ENCODE results near the gene REEP1.
A peak's percentile ranks its signal among the peaks of the same experiment; 100 is the strongest.

The REEP1 gene

DNA sequence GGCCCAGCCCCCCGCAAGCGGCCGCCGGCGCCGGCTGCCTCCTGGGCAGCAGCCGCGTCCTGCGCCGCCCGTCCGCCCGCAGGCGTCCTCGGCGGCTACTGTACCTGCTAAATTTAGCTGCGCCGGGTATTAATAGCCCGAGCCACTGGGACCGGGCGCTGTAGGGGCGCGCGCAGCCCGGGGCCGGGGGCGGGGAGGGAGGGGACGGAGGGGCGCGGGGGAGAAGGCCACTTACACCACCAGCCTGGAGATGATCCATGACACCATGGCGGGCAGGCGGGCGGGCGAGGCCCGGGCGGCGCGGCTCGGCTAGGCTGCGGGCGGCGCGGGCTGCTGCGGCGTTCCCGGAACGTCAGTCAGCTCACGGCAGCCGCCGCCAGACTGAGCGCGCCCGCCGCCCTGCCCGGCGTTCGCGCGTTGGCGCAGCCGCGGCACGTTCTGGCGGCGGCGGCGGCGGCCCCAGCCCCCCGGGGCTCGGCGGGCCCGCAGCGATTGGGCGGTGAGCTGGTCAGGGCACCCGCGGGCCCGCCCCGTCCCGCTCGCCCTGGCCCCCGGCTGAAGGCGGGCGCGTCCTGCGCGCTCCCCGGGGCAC, at the start of gene REEP1:
Gene REEP1 (minus strand): TSS at position 383 of the 592 bp plus-strand sequence. CDS start 116 bp downstream, at position 267.
- DNase-seq (ENCODE audit: low spot score): peak; percentile 57

GRCh38 chr2:86383844-86384243, 46.4 kb upstream of the REEP1 start:
- DNase-seq (ENCODE audit: low spot score): peak; percentile 20

- no peak for DNase-seq (ENCODE audit: low spot score)
Measured at GRCh38 chr2:86382698-86383097, 45.3 kb upstream of the REEP1 start.

DNA sequence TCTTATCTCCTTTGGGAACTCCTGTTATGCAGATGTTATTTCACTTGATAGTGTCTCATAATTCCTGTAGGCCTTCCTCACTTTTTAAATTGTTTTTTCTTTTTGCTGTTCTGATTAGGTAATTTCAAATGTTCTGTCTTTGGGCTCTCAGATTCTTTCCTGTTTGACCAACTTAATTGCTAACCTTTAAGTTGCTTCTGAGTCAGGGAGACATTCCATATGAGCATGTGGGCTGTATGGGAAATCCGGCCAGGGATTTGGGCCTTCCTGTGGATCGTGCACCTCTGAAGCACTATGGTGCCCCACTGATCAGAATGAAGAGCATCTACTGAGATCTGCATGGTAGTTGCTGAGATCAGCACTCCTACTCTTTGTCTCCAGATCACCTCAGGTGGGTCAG, 44.7 kb upstream of the REEP1 start:
- DNase-seq (ENCODE audit: low spot score): no peak

- no peak for DNase-seq (ENCODE audit: low spot score)
Measured at GRCh38 chr2:86378469-86378868, 41.0 kb upstream of the REEP1 start.

- DNase-seq (ENCODE audit: low spot score): no peak
Measured at GRCh38 chr2:86375623-86376022, 38.2 kb upstream of the REEP1 start.

DNA sequence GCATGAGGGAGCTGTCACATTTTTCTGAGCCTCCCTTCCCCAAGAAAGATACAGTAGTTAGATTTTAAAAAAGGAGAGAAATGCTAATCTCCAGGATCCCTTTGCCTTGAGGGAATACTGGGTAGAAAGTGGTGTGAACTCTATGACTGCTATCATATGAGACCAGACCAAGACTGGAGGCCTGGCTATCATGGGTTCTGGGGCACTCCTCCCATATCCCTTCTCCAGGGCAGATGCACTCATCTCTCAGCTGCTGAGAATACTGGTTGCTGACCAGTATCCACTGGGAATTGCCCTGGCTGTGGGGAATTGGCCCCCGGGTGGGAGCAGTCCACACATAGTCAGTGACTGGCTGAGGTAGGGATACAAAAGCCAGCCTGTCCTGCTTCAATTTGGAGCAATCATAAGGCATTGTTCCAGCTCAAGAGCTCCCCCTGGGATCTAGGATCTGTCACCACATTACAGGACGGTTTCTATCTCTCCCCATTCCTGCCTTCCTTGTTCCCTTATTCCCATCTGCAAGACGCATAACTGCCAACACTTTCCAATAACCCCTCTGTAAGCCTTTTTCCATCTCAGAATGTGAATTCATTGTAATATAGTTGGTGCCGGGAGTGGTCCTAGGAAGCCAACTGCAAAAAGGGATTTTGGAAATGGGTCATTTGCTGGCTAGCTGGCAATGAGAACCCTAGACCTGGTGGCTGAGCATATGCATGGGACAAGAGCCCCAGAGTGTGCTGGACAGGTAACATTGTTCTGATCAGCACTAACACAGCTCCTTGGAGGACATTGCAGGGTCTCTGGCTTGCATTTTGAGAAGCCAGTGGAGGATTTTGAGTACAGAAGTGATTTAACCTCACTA, 35.4 kb upstream of the REEP1 start:
- DNase-seq (ENCODE audit: low spot score): peak; percentile 45

DNA sequence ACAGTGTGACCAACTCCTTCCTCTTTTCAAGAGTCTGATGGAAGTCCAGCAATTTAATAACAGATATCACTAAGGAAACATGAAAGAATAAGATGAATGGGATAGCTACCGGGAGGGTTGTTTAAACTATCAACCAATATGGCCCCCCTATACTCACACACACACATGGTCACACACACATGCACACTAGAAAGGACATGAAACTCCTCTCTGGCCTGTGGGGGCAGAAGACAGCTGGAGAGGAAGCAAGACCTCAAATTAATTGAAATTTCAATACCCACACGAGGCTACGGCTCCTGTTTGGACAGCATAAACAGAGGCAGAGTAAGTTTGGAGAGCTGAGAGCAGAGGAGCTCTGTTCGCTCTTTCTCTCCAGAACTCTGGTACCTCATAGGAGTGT, 34.7 kb upstream of the REEP1 start:
- no peak for DNase-seq (ENCODE audit: low spot score)

DNA sequence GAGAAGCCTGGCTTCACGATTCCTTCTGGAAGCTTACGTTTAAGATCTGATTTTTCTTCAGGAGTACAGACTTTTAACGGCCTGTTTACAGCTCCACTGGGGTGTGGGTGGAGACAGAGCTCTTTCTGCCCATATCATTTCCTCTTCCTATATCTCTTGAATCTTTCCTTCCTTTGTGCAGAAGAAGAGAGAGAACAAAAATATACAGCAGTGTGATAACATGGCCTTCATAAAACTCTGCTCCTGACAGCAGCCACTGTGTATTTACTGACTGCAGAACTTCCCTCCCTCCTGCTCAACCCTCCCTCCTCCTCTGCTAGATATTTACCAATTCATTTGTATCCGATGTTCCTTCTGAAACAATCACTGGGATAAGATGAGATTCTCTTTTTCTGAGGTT, 34.1 kb upstream of the REEP1 start:
- DNase-seq (ENCODE audit: low spot score): no peak

DNA sequence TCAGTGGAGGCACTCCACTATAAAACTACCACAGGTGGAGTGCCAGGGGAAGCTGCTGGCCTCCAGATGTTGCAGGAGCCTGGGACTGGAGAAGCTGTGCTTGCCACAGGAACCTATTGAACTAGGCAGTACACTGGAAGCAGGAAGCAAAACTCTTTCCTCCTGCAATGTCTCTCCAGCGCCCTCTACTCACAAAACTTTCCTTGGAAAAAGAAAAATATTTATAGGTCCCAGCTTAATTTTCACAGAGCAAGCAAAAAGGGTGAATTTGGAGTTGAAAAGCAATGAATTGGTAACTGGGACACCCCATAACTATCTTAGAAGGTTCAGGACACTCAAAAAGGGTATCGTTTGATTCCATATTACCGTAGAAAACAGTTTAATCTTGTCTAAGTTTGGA, 33.2 kb upstream of the REEP1 start:
- DNase-seq (ENCODE audit: low spot score): no peak

GRCh38 chr2:86368161-86368824, 30.9 kb upstream of the REEP1 start:
- peak; percentile 66 for DNase-seq (ENCODE audit: low spot score)

GRCh38 chr2:86367499-86367777, 30.0 kb upstream of the REEP1 start:
- DNase-seq (ENCODE audit: low spot score): no peak

GRCh38 chr2:86366651-86367498, 29.4 kb upstream of the REEP1 start:
- no peak for DNase-seq (ENCODE audit: low spot score)

DNA sequence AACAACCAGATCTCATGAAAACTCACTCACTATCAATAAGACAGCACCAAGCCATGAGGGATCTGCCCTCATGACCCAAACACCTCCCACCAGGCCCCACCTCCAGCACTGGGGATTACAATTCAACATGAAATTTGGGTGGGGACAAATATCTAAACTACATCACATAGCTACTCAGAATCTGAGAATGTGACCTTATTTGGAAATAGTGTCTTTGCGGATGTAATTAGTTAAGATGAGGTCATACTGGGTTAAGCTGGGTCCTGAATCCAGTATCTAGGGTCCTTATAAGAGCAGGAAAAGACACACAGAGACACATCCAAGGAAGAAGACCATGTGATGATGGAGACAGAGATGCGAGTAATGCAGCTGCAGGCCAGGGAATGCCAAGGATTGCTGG, 27.5 kb upstream of the REEP1 start:
- no peak for DNase-seq (ENCODE audit: low spot score)

GRCh38 chr2:86360776-86361175, 23.4 kb upstream of the REEP1 start:
- no peak for DNase-seq (ENCODE audit: low spot score)

- DNase-seq (ENCODE audit: low spot score): no peak
Measured at GRCh38 chr2:86358957-86359356, 21.5 kb upstream of the REEP1 start.

DNA sequence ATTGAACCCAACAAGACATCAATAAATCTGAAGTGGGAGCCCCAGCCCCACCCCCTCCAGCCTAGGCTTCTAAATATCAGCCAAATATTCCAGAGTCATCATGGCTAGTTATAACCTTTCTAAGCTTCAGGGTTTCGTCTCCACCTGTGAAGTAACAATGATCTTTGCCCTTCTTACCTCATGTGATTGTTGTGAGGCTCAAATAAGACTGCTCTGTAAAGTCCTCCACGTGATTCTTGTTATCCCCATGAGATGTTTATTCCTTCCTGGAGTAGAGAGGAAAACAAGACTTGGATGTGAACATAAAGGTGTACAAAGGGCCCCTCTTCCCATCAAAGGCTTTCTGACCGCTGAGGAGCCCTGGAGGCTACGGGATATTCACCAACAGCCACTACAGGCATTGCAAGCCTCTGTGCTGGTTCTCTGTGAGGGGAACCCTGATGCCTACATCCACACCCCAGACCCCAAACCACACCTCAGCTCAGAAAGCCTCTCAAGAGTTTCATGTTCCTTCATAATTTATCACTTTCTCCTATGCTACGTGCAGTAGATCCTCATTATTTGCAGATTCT, 20.1 kb upstream of the REEP1 start:
- no peak for DNase-seq (ENCODE audit: low spot score)

- DNase-seq (ENCODE audit: low spot score): no peak
Measured at GRCh38 chr2:86352727-86353221, 15.3 kb upstream of the REEP1 start.

GRCh38 chr2:86352137-86352726, 14.8 kb upstream of the REEP1 start:
- no peak for DNase-seq (ENCODE audit: low spot score)

DNA sequence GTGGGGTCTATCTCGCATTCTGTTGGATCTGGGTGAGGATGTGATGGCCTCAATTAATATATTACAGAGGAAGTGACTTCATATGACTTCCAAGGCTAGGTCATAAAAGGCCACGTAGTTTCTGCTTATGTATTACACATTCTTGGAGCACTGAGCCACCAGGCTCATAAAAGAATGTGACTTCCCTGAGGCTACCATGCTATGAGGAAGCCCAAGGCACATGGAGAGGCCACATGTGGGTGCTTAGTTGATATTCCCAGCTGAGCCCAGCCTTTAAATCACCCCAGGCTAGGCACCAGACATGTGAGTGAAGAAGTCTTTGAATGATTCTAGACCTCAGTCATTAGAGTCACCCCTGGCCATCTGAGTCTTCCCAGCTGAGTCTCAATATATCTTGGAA, 13.3 kb upstream of the REEP1 start:
- DNase-seq (ENCODE audit: low spot score): no peak

- DNase-seq (ENCODE audit: low spot score): no peak
Measured at GRCh38 chr2:86347401-86347800, 10.0 kb upstream of the REEP1 start.
